Measurements from ENCODE around the gene ZNF679. TPM values are rescaled to one million over a fixed set of nuclear protein-coding genes. Genes with fewer than 3 reads are reported as not detected.
"Not testable (repeated sequence)": the region's sequence is repeated elsewhere in the genome, so short reads cannot be mapped to it uniquely, and the experiment has no call there.

ZNF679 gene
- total RNA-seq, 4 donors from 2014 or later = not detected

DNA sequence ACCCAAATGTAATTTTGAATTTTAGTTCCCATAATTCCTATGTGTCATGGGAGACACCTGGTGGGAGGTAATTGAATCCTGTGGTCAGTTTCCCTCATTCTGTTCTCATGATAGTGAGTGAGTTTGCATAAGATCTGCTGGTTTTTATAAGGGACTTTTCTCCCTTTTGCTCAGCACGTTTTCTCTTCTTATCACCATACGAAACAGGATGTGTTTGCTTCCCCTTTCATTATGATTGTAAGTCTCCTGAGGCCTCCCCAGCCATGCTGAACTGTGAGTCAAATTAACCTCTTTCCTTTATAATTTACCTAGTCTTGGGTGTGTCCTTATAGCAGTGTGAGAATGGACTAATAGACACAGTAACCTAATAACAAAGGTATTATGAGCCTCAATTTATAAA, 49.4 kb downstream of the ZNF679 start:
- DNase-seq (ENCODE audit: low spot score) (no peak), ATAC-seq (ENCODE audit: low FRiP score) (no peak)
- TF ChIP-seq, protein P1, sequence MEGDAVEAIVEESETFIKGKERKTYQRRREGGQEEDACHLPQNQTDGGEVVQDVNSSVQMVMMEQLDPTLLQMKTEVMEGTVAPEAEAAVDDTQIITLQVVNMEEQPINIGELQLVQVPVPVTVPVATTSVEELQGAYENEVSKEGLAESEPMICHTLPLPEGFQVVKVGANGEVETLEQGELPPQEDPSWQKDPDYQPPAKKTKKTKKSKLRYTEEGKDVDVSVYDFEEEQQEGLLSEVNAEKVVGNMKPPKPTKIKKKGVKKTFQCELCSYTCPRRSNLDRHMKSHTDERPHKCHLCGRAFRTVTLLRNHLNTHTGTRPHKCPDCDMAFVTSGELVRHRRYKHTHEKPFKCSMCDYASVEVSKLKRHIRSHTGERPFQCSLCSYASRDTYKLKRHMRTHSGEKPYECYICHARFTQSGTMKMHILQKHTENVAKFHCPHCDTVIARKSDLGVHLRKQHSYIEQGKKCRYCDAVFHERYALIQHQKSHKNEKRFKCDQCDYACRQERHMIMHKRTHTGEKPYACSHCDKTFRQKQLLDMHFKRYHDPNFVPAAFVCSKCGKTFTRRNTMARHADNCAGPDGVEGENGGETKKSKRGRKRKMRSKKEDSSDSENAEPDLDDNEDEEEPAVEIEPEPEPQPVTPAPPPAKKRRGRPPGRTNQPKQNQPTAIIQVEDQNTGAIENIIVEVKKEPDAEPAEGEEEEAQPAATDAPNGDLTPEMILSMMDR (IDR thresholded peaks at IDR 0.05) = no peak

DNA sequence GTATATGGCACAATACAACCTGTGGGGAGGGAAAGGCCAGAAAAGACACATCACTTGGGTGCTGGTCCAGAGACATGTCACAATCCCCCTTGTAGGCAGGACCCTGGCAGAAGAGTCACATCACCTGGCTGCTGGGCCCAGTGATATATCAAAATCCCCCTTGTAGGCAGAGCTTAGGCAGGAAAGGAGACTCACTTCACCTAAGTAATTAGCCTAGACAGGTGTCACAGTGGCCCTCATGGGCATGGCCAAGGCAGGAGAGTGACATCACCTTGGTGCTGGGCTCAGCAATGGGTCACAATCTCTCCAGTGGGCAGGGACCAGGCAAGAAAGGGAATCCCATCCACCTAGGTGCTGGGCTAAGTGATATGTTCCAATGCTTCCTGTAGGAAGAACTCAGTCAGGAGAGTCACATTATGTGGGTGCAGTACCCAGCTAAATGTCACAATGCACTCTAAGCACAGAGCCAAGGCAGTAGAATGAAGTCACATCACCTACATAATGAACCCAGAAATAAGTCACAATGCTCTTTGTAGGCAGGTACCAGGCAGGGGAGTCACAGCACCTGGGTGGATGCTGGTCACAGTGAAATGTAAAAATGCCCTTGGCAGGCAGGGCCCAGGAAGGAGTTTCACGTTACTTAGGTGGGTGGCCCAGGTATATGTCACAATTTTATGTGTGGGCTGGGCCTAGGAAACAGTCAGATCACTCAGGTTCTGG, 66.6 kb downstream of the ZNF679 start:
- ATAC-seq (ENCODE audit: low FRiP score) = no peak
- TF ChIP-seq, protein P1 (IDR thresholded peaks at IDR 0.05) = no peak
- no peak for DNase-seq (ENCODE audit: low spot score)

DNA sequence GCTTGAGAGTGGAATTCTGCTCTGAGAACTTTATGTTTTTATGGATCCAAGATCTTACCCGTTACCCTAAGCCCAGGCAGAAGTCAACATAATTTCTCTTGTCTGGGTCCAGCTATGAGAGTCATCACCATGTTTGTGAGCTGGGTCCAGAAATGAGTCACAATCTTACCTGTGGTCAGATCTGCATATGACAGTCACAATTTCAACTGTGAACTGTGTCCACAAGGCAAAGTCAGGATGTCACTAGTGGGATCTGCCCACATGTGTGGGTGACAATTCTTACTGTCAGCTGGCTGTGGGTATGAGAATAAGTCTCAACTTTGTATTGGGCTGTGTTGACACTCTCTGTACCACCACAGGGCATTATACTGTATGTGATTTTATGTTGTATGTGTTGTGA, 69.1 kb downstream of the ZNF679 start:
- ATAC-seq (ENCODE audit: low FRiP score); DNase-seq (ENCODE audit: low spot score): not testable (repeated sequence)

DNA sequence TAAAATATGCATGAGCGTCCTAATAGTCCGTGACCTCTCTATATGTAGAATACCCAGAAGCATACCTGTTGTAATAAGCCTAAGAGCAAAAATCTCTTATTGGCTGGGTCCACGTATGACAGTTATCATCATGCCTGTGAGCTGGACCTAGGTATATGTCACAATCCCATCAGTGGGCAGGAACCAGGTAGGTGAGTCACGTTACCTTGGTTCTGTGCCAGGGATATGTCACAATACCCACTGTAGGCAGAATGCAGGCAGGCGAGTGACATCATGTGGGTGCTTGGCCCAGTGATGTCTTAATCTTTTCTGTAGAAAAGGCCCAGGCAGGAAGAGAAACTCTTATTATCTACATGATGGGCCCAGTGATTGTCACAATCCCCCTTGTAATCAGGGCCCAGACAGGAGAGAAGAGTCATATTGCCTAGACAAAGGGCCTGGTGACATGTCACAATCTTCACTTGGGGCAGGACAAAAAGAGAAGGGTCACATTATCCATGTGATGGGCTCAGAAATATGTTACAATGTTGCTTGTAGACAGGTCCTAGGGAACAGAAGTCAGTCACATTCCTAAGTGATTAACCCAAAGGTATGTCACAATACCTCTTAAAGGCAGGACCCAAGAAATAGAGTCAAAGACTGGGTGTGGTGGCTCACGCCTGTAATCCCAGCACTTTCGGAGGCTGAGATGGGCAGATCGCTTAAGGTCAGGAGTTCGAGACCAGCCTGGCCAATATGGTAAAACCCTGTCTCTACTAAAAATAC, 72.5 kb downstream of the ZNF679 start:
- DNase-seq (ENCODE audit: low spot score) = no peak
- TF ChIP-seq, protein P1 (IDR thresholded peaks at IDR 0.05) = no peak
- ATAC-seq (ENCODE audit: low FRiP score) = no peak

DNA sequence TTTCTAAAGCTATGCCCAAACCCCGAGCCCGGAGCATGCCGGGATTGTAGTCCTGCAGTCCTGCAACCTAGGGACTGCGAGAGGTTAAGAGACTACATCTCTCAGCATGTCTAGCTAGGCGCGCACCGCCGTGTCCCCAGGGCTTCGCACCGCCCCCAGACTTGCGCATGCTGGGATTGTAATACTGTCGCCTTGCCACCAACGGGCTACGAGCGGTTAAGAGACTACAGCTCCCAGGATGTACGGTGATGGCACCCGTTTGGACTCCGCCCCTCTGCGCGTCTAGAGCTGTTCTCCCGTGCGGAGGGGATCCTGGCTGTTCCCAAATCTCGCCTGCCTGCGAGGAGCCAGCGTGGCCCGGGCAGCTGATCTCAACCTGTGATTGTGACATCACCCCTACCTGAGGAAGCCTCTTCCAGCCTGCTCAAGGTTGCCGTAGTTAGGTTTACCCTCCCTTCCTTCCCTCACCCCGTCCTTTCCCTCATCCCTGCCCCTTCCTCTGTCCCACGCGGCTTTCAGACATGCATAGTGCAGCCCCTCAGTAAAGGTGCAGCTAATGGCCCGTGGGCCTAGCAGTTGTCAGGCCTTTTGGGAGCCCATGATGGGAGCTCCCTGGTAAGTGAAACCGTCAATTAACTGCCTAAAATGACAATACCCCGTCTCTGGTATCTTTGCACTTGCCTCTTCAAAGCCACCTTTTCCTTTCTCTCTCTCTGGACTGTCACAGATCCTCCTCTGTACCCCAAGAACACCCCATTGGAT, 79.2 kb downstream of the ZNF679 start:
- peak; percentile 94 for ATAC-seq (ENCODE audit: low FRiP score)
- peak; percentile 60 for DNase-seq (ENCODE audit: low spot score)
- TF ChIP-seq, protein P1 (IDR thresholded peaks at IDR 0.05) = no peak

DNA sequence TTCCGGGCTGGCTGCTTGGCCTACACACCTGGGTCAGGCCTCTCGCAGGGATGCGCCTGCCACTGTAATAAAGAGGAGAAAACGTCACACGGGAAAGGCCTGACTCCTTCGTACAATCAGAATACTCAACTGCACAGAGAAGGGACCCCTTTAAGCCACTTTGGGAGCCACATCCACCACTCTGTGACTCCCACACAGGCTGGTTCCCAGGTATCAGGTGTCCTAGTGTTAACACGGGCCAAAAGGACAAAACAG, 79.7 kb downstream of the ZNF679 start:
- TF ChIP-seq, protein P1 (IDR thresholded peaks at IDR 0.05) = no peak
- ATAC-seq (ENCODE audit: low FRiP score) (no peak), DNase-seq (ENCODE audit: low spot score) (no peak)

DNA sequence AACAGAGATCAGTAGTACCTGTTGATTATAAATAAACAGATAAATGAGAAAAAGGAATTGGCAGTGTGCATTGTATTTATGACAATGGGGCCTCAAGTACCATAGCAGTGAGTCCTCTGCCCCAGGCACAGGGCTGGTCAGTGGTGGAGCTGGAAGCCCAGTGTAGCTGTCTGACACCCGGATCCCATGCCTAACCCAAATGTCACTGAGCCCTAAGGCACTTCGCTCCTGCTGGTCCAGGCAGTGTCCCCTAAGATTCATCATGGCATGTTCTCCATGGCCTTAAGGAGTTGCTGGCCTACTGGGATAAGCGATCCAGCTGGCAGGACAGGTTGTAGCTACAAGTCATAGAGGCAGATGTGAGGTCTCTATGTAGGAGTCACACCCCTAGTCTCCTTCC, 82.2 kb downstream of the ZNF679 start:
- no peak for DNase-seq (ENCODE audit: low spot score)
- TF ChIP-seq, protein P1 (IDR thresholded peaks at IDR 0.05) = no peak
- no peak for ATAC-seq (ENCODE audit: low FRiP score)

Data from omental fat pad (tissue), 4 donors.